GM10266 (cell line): ENCODE results near the gene SUPT16H.

ENCODE experiments used
- DNase-seq: peaks from one replicate; pipeline ENCODE4 v3.0.0; 2012; ENCODE audit errors: extremely low spot score
- TF ChIP-seq, protein P1 (sequence below): IDR thresholded peaks from 2 replicates; pipeline ENCODE4 v1.5.1; 2012; ENCODE audit warnings: mild to moderate bottlenecking, low read depth; ENCODE audit not compliant: control insufficient read depth, insufficient read depth; ENCODE audit errors: missing control alignments

The SUPT16H gene

DNA sequence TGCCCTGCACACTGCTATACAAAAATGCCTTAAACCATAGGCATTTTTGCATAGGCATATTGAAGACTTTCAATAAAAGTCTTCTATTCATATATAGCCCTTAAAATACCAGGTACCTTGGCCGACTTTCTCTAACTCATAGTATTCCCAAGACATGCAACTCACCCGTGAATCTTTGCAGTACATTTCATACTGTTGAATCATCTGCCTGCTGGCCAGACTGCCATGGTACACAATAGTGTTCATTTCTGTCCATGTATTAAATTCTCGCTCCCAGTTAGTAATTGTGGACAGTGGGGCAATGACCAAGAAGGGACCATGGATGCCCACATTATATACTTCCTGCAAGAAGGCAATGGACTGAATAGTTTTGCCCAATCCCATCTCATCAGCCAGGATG lies 24.3 kb upstream of the SUPT16H start:
- TF ChIP-seq, protein P1, sequence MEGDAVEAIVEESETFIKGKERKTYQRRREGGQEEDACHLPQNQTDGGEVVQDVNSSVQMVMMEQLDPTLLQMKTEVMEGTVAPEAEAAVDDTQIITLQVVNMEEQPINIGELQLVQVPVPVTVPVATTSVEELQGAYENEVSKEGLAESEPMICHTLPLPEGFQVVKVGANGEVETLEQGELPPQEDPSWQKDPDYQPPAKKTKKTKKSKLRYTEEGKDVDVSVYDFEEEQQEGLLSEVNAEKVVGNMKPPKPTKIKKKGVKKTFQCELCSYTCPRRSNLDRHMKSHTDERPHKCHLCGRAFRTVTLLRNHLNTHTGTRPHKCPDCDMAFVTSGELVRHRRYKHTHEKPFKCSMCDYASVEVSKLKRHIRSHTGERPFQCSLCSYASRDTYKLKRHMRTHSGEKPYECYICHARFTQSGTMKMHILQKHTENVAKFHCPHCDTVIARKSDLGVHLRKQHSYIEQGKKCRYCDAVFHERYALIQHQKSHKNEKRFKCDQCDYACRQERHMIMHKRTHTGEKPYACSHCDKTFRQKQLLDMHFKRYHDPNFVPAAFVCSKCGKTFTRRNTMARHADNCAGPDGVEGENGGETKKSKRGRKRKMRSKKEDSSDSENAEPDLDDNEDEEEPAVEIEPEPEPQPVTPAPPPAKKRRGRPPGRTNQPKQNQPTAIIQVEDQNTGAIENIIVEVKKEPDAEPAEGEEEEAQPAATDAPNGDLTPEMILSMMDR: no peak
- DNase-seq: no peak

DNA sequence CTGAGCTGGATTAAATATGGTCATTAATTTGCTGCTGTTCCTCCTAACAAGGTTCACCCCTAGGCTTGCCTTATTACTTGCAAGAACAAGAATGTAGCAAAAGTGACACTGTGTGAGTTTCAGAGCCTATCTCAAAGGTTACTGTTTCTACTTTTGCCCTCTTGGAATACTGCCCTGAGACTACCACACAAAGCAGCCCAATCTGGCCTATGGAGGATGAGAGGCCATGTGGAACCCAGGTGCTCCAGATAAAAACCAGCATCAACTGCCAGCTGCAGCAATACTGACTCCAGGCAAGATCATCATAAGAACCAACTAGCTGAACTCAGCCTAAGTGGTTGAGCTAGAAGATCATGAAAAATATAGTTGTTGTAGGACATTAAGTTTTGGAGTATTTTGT lies 22.4 kb upstream of the SUPT16H start:
- TF ChIP-seq, protein P1: no peak
- DNase-seq: no peak

DNA sequence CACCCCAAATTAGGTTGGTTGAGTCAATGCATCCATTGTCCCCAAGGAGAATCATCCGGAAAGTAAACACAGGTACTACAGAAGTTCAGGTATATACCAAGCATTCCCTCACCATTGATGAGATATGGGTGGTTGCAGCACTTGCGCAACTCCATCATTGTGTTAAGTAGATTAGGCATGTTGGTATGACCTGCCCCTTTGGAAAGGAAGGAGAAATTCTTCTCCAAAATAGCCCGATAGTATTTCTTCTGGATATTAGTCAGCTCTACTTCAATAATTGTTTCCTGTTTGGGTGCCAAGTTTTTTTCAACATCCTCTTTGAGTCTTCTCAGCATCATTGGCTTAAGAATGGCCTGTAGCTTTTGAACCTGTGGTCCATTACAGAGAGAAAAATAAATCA lies 21.3 kb upstream of the SUPT16H start:
- DNase-seq: no peak
- TF ChIP-seq, protein P1: no peak

DNA sequence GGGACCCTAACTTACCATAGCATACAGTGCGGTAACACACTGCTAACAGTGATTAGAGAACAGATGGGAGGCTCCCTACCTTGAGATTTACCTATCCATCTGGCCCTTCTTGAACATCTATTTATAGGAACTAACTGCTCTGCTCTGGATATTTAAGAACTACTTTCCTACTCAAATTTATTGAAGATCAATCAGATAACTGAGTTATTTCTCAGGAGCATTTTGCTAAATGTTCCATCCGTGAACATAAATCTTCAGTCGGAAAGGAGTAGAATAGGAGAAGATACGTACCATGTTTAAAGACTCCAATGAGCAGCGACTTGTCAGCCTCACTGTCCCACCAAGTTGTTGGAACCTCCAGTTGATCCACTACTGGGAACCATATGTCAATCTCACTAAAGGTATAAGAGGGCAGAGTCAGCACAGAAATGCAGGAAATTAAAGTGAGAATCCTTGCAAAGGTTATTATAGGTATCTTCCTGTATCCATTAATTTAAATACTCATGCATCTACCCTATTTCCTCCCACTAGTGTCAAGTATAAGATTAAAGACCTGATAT lies 15.6 kb upstream of the SUPT16H start:
- no peak for DNase-seq
- TF ChIP-seq, protein P1: no peak

DNA sequence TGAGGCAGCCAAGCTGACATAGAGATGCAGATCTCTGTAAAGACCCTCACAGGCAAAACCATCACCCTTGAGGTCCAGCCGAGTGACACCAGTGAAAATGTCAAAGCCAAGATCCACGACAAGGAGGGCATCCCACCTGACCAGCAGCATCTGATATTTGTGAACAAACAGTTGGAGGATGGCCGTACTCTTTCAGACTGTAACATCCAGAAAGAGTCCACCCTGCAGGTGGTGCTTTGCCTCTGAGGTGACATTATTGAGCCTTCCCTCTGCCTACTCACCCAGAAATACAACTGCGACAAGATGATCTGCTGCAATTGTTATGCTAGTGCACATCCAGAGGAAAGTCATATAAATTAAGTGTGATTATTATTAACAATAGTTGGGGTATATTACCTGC lies 15.1 kb upstream of the SUPT16H start:
- TF ChIP-seq, protein P1: no peak

DNA sequence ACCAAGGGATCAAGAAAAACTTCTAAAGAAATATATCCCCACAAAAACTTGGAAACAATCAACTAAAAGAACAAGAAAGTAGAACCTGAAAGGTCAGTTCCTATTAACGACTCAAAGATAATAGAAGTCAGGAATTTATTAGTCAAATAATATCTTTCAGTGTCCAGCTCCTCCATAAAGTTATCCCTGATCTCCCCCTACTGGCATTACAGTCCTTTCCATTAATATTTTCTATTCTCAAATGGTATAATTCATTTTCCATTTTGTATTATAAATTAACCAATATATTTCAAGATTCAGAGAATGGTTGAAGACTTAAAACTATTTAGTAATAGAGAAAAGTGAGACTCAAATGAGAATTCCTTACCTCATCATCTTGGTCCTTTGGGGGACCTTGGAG lies 11.6 kb upstream of the SUPT16H start:
- DNase-seq: no peak
- TF ChIP-seq, protein P1: no peak

More for the DNA sequence above, 15.1 kb upstream of the SUPT16H start:
- no peak for DNase-seq

DNA sequence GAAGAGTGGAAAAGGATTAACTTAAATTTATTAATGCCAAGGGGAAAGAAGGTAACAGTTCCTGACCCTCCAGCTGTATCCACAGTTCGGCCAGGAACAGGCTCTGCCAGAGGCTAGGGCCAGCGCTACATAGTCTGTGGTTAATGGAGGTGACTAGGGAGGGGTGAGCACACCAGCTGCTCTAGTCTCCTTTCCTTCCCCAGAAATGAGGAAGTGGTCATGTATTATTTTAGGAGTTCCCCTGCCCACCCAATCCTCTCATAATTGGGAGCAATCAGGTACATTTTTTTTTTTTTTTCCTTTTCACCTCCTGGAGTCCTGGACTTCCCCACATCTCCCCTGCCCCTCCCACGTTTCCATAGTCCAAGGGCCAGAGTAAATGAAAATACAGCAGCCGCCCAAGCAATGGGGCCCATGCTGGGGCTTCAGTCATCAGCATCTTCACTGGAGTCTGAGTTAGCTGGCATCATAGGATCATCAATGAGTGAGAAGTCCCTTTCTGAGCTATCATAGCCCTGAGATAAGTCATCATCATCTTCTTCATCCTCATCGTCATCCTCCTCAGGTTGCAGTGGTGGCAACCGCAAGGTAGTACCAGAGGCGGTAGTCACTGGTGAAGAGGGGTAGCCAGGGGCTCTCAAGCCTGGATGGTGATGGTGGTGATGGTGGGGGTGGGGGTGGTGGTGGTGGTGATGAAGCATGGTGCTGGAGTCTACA lies 1.5 kb upstream of the SUPT16H start:
- TF ChIP-seq, protein P1: no peak
- peak; percentile 23 for DNase-seq
